ENCODE measurements around the gene NOSIP. TPM values are rescaled to one million over a fixed set of nuclear protein-coding genes. Genes with fewer than 3 reads are reported as not detected.

The NOSIP gene
- total and polyA plus RNA-seq, 9 donors = 31.0 to 70.1 (median 58.7) TPM

- peak; percentile 54 to 76 (median 72) for DNase-seq
- Histone ChIP-seq H3K9me3 (no peaks in the 10 kb centered on the region), H3K27me3 (no peaks in the 10 kb centered on the region), H3K36me3 (no peaks in the 10 kb centered on the region), H3K4me3 (peak overlapping the region; percentile 50), H3K27ac (peak overlapping the region in 1 of 2 donors; percentile 69), H3K4me1 (ENCODE audit: insufficient read depth) (peaks cover 5% of the 10 kb centered on the region)
- intact Hi-C loops (cut with DNase I) = no loop called here
- no peak for TF ChIP-seq POLR2A (IDR thresholded peaks at IDR 0.05)
- no peak for TF ChIP-seq EP300 (IDR thresholded peaks at IDR 0.05)
- no peak for TF ChIP-seq CTCF (IDR thresholded peaks at IDR 0.05)
- 12 to 30% (median 16%) methylated on average over 25 of the region's 25 CpGs for WGBS, 3 donors
Measured at GRCh38 chr19:49528211-49528771, 52.1 kb downstream of the NOSIP start.

- H3K4me1 ChIP-seq (ENCODE audit: insufficient read depth) = peaks cover 4% of the 10 kb centered on the region
- H3K4me3 ChIP-seq = no peak overlapping the region
- intact Hi-C loops (cut with DNase I) = no loop called here
- no peaks in the 10 kb centered on the region for H3K36me3 ChIP-seq
- H3K27me3 ChIP-seq = no peaks in the 10 kb centered on the region
- no peak overlapping the region for H3K27ac ChIP-seq
- WGBS, 3 donors = 81 to 86% (median 83%) methylated on average over 22 of the region's 22 CpGs
- TF ChIP-seq CTCF (IDR thresholded peaks at IDR 0.05) (no peak), EP300 (IDR thresholded peaks at IDR 0.05) (no peak), POLR2A (IDR thresholded peaks at IDR 0.05) (no peak)
- DNase-seq = no peak
- no peaks in the 10 kb centered on the region for H3K9me3 ChIP-seq
Measured at GRCh38 chr19:49524812-49525455, 55.4 kb downstream of the NOSIP start.

DNA sequence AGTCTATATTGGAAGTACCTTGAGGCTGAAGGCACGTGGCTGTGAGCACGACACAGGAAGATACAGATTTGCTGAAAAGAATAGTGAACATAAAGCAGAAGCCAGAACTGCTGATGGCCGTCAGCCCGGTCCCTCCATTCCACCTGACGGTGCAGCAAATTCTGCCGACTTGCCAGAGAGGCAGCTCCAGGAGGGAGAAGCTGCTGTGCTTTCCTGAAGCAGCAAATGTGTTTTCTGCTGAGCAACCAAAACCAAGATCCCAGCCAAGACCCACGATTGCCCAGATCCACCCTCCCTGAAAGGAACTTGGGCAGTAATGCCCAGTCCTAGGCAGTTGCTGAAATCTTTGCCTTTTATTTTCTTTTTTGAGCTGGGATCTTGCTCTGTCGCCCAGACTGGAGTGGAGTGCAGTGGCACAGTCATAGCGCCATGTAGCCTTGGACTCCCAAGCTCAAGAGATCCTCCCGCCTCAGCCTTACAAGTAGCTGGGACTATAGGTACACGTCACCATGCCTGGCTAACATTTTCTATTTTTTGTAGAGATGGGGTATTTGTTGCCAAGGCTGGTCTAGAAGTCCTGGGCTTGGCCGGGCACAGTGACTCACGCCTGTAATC, 59.5 kb downstream of the NOSIP start:
- H3K4me1 ChIP-seq (ENCODE audit: insufficient read depth) = no peaks in the 10 kb centered on the region
- H3K9me3 ChIP-seq = no peaks in the 10 kb centered on the region
- no peaks in the 10 kb centered on the region for H3K36me3 ChIP-seq
- intact Hi-C loops (cut with DNase I) = no loop called here
- DNase-seq = no peak
- 77 to 82% (median 80%) methylated on average over 13 of the region's 13 CpGs for WGBS, 3 donors
- H3K27ac ChIP-seq = no peak overlapping the region
- no peaks in the 10 kb centered on the region for H3K27me3 ChIP-seq
- no peak overlapping the region for H3K4me3 ChIP-seq
- no peak for TF ChIP-seq CTCF (IDR thresholded peaks at IDR 0.05)
- no peak for TF ChIP-seq POLR2A (IDR thresholded peaks at IDR 0.05)
- TF ChIP-seq EP300 (IDR thresholded peaks at IDR 0.05) = no peak

- no peak for DNase-seq
- H3K27me3 ChIP-seq = no peaks in the 10 kb centered on the region
- no peak overlapping the region for H3K4me3 ChIP-seq
- 93 to 96% (median 95%) methylated on average over 3 of the region's 3 CpGs for WGBS, 3 donors
- H3K4me1 ChIP-seq (ENCODE audit: insufficient read depth) = peaks cover 2% of the 10 kb centered on the region
- intact Hi-C loops (cut with DNase I) = no loop called here
- TF ChIP-seq EP300 (IDR thresholded peaks at IDR 0.05) = no peak
- no peak for TF ChIP-seq POLR2A (IDR thresholded peaks at IDR 0.05)
- no peak for TF ChIP-seq CTCF (IDR thresholded peaks at IDR 0.05)
- H3K9me3 ChIP-seq = no peaks in the 10 kb centered on the region
- H3K36me3 ChIP-seq = no peaks in the 10 kb centered on the region
- no peak overlapping the region for H3K27ac ChIP-seq
Measured at GRCh38 chr19:49518033-49518432, 62.3 kb downstream of the NOSIP start.
